Osteocyte (in vitro differentiated cells): ENCODE data around the gene CYP3A7. TPM values are rescaled to one million over a fixed set of nuclear protein-coding genes. Genes with fewer than 3 reads are reported as not detected.
"Not testable (repeated sequence)": the region's sequence is repeated elsewhere in the genome, so short reads cannot be mapped to it uniquely, and the experiment has no call there.

Experiments
- DNase-seq: peaks from one replicate; pipeline ENCODE4 v3.0.0; 2021; ENCODE audit warnings: mixed read lengths; ENCODE audit not compliant: unreplicated experiment; ENCODE audit errors: extremely low spot score
- H3K27ac Mint-ChIP-seq: one replicate; pipeline ENCODE4 v1.8.0; 2021; ENCODE audit warnings: mild to moderate bottlenecking, mixed read lengths; ENCODE audit not compliant: unreplicated experiment
- H3K27me3 Mint-ChIP-seq: one replicate; pipeline ENCODE4 v1.8.0; 2021; ENCODE audit warnings: mixed read lengths; ENCODE audit not compliant: unreplicated experiment
- H3K36me3 Mint-ChIP-seq: one replicate; pipeline ENCODE4 v1.8.0; 2021; ENCODE audit warnings: mixed read lengths; ENCODE audit not compliant: unreplicated experiment
- H3K4me1 Mint-ChIP-seq: one replicate; pipeline ENCODE4 v1.8.0; 2021; ENCODE audit warnings: mixed read lengths; ENCODE audit not compliant: unreplicated experiment
- H3K4me3 Mint-ChIP-seq: one replicate; pipeline ENCODE4 v1.8.0; 2021; ENCODE audit warnings: mild to moderate bottlenecking, moderate library complexity, mixed read lengths; ENCODE audit not compliant: unreplicated experiment
- H3K9me3 Mint-ChIP-seq: one replicate; pipeline ENCODE4 v1.8.0; 2021; ENCODE audit warnings: mixed read lengths; ENCODE audit not compliant: unreplicated experiment
- CTCF ChIP-seq: fragments of 200-600 bp; sonication (generic); IDR thresholded peaks from 2 replicates; pipeline ENCODE4 v1.5.0; 2021; ENCODE audit warnings: antibody characterized with exemption, mild to moderate bottlenecking, moderate library complexity
- total RNA-seq: library from RNA; stranded (reverse); gene quantifications from 2 replicates; pipeline ENCODE4 v1.2.1, GENCODE V29; 2021

CYP3A7 gene
- total RNA-seq, 1 donor from 2014 or later, result not detected

DNA sequence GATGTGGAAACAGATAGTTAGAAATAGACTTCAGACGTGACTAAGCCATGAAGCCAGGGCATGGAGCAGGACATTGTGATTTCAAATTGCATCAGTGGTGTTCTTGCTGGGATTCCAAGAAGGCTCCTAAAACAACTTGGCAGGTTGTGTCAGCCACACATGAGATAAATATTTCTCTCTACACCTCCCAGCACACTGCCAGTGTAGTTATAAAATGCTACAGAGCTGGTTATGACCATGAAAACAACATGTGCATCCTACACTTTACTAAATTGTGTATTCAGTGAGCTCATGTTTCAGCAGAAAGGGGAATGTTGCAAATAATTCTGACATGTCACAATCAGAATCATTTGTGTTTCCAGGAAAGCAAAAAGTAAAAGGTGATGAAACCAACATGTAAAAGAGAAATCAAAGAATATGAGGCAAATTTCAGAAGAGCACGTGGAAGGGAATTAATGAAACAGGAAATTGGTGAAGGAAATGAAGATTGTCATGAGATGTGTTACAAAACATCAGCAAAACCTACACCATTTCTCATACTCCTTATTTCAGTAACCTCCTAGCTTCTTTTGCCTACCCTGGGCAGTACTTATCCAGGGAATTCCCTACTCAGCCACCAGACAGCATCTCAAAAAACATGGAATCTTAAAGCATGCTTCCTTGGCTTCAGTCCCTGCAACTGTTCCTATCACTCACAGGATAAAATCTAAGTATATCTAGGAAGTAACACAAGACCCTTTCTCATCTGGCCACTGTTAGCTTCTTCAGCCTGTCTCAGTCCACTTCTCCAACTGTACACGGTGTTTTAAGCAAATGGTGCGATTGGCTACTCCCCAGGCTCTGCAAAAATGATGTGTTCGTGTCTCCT lies 5.8 kb upstream of the CYP3A7 start:
- TF ChIP-seq CTCF, result no peak
- Mint-ChIP-seq H3K9me3 (no peaks in the 10 kb centered on the region), H3K4me3 (no peak overlapping the region), H3K36me3 (no peaks in the 10 kb centered on the region), H3K27ac (no peak overlapping the region), H3K4me1 (no peaks in the 10 kb centered on the region), H3K27me3 (peaks cover 10% of the 10 kb centered on the region)
- DNase-seq, result no peak

DNA sequence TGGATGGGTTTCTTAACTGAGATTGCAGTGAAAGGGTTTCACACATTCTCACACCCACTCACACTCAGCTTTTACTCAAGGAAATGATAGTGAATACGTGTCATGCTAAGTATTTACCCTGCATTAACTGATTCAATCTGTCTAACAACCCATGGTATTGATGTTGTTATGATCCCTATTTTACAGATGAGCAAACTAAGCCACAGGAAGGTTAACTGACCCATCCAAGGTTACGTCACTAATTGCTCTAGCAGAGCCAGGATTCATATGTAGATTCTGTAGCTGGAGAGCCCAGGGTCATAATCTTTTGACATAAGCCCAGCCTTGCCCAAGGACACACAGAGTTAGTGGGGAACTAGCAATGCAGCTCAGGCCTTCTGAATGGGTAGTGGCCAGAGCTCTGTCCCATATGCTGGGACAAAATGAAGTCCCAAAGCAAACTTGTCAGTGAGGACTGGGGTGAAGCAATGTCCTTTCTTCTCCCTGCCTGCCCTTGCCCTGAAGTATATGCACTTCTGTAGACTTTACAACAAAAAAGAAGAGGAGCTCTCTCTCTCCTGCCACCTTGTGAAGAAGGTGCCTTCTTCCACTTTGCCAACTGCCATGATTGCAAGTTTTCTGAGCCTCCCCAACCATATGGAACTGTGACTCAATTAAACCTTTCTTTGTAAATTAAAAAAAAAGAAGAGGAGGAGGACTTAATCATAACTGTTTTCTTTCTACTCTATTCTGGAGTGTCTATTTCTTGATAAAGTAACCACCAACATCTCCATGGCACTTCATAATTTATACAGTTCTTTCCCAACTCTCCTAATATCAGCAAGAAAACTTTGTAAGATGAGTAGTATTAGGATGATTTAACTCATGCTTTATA lies 4.9 kb upstream of the CYP3A7 start:
- Mint-ChIP-seq H3K27me3 (peaks cover 17% of the 10 kb centered on the region), H3K27ac (no peak overlapping the region), H3K4me1 (no peaks in the 10 kb centered on the region), H3K4me3 (no peak overlapping the region), H3K9me3 (no peaks in the 10 kb centered on the region), H3K36me3 (no peaks in the 10 kb centered on the region)
- DNase-seq, result no peak
- no peak for TF ChIP-seq CTCF

- no peaks in the 10 kb centered on the region for H3K4me1 Mint-ChIP-seq
- H3K36me3 Mint-ChIP-seq, result no peaks in the 10 kb centered on the region
- H3K9me3 Mint-ChIP-seq, result no peaks in the 10 kb centered on the region
- no peak for DNase-seq
- TF ChIP-seq CTCF, result no peak
- no peak overlapping the region for H3K4me3 Mint-ChIP-seq
- H3K27me3 Mint-ChIP-seq, result peaks cover 12% of the 10 kb centered on the region
- H3K27ac Mint-ChIP-seq, result no peak overlapping the region
These were observed 2.7 kb upstream of the CYP3A7 start for GRCh38 chr7:99737726-99738125.

- H3K9me3 Mint-ChIP-seq, result not testable (repeated sequence)
These were observed 1.7 kb upstream of the CYP3A7 start for GRCh38 chr7:99736667-99737066.

DNA sequence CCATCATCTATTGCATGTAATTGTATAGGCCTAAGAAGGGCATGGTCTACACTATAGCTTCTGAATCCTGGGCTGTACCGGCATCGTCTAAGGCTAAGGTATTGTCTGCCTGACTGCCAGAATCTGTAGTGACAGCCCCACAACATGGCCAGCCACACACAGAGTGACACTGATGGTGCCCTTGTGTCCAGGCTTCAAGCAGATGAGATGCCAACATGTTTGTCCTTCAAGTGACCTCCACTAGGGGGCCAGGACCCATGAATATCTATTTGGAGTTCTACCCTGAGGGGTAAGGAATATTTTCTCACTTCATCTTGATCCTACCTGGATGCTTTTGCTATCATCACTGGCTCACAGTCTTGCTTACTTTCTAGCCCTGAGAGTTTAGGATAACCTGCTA lies 1.5 kb downstream of the CYP3A7 start:
- no peak for DNase-seq
- no peaks in the 10 kb centered on the region for H3K36me3 Mint-ChIP-seq
- H3K27ac Mint-ChIP-seq, result no peak overlapping the region
- H3K4me3 Mint-ChIP-seq, result no peak overlapping the region
- H3K4me1 Mint-ChIP-seq, result no peaks in the 10 kb centered on the region
- TF ChIP-seq CTCF, result no peak
- H3K27me3 Mint-ChIP-seq, result peaks cover 12% of the 10 kb centered on the region
- H3K9me3 Mint-ChIP-seq, result no peaks in the 10 kb centered on the region

More at GRCh38 chr7:99736667-99737066, 1.7 kb upstream of the CYP3A7 start:
- H3K36me3 Mint-ChIP-seq, H3K4me1 Mint-ChIP-seq, H3K4me3 Mint-ChIP-seq, DNase-seq, H3K27ac Mint-ChIP-seq: not testable (repeated sequence)
- H3K27me3 Mint-ChIP-seq, result peaks cover 12% of the 10 kb centered on the region
